WERI-Rb-1 (cell line): ENCODE measurements around the gene SLC38A4.

Experiments
- DNase-seq: peaks from one replicate; pipeline ENCODE4 v3.0.0-alpha.2; 2020
- H3K27ac ChIP-seq: fragments of 250-450 bp; sonication (Bioruptor Pico); 2 replicates; pipeline ENCODE4 v1.5.1; 2020; ENCODE audit warnings: mild to moderate bottlenecking, moderate library complexity
- H3K27me3 ChIP-seq: fragments of 250-450 bp; sonication (Bioruptor Pico); 2 replicates; pipeline ENCODE4 v1.5.1; 2021; ENCODE audit warnings: mild to moderate bottlenecking, low read depth, moderate library complexity; ENCODE audit not compliant: insufficient read depth, severe bottlenecking
- H3K36me3 ChIP-seq: fragments of 250-450 bp; sonication (Bioruptor Pico); 2 replicates; pipeline ENCODE4 v1.5.1; 2020; ENCODE audit warnings: mild to moderate bottlenecking, moderate library complexity
- H3K4me3 ChIP-seq: 2 replicates; pipeline ENCODE4 v1.5.1; 2011; ENCODE audit warnings: low read depth, mild to moderate bottlenecking, control low read depth, low read length
- H3K9me3 ChIP-seq: fragments of 250-450 bp; sonication (Bioruptor Pico); 2 replicates; pipeline ENCODE4 v1.5.1; 2021; ENCODE audit warnings: mild to moderate bottlenecking, moderate library complexity; ENCODE audit not compliant: severe bottlenecking
- CTCF ChIP-seq: IDR thresholded peaks from 2 replicates; pipeline ENCODE4 v1.5.1; 2011; ENCODE audit warnings: low read depth, mild to moderate bottlenecking, control low read depth, inconsistent platforms, low read length

The SLC38A4 gene

GRCh38 chr12:46830731-46831334 is 5.0 kb upstream of the SLC38A4 start:
- Histone ChIP-seq H3K36me3 (no peaks in the 10 kb centered on the region), H3K9me3 (no peaks in the 10 kb centered on the region), H3K27ac (no peak overlapping the region), H3K4me3 (no peak overlapping the region), H3K27me3 (peaks cover 49% of the 10 kb centered on the region)
- no peak for DNase-seq
- no peak for TF ChIP-seq CTCF

GRCh38 chr12:46824709-46825108 is 1.1 kb downstream of the SLC38A4 start:
- Histone ChIP-seq H3K9me3 (no peaks in the 10 kb centered on the region), H3K4me3 (no peak overlapping the region), H3K27ac (no peak overlapping the region), H3K36me3 (no peaks in the 10 kb centered on the region), H3K27me3 (peaks cover 26% of the 10 kb centered on the region)
- DNase-seq, result no peak
- no peak for TF ChIP-seq CTCF

- Histone ChIP-seq H3K27ac (no peak overlapping the region), H3K36me3 (no peaks in the 10 kb centered on the region), H3K27me3 (peaks cover 25% of the 10 kb centered on the region), H3K4me3 (no peak overlapping the region), H3K9me3 (no peaks in the 10 kb centered on the region)
- TF ChIP-seq CTCF, result no peak
- no peak for DNase-seq
Observed at GRCh38 chr12:46818642-46819041, 7.2 kb downstream of the SLC38A4 start.

- Histone ChIP-seq H3K9me3 (no peaks in the 10 kb centered on the region), H3K36me3 (no peaks in the 10 kb centered on the region), H3K4me3 (no peak overlapping the region), H3K27me3 (peaks cover 17% of the 10 kb centered on the region), H3K27ac (no peak overlapping the region)
- no peak for DNase-seq
- no peak for TF ChIP-seq CTCF
Observed at GRCh38 chr12:46815809-46816208, 10.0 kb downstream of the SLC38A4 start.

- no peak overlapping the region for H3K4me3 ChIP-seq
- DNase-seq, result no peak
- H3K27ac ChIP-seq, result no peak overlapping the region
- no peaks in the 10 kb centered on the region for H3K9me3 ChIP-seq
- peaks cover 20% of the 10 kb centered on the region for H3K27me3 ChIP-seq
- H3K36me3 ChIP-seq, result no peaks in the 10 kb centered on the region
- TF ChIP-seq CTCF, result no peak
Observed at GRCh38 chr12:46814143-46814542, 11.7 kb downstream of the SLC38A4 start.

GRCh38 chr12:46811185-46811584 is 14.6 kb downstream of the SLC38A4 start:
- no peak overlapping the region for H3K4me3 ChIP-seq
- H3K27ac ChIP-seq, result no peak overlapping the region
- no peaks in the 10 kb centered on the region for H3K36me3 ChIP-seq
- TF ChIP-seq CTCF, result no peak
- no peak for DNase-seq
- peaks cover 21% of the 10 kb centered on the region for H3K27me3 ChIP-seq
- no peaks in the 10 kb centered on the region for H3K9me3 ChIP-seq
